ENCODE data around the gene CMTM6. TPM values are rescaled to one million over a fixed set of nuclear protein-coding genes. Genes with fewer than 3 reads are reported as not detected.
"Not testable (repeated sequence)": the region's sequence is repeated elsewhere in the genome, so short reads cannot be mapped to it uniquely, and the experiment has no call there.

Gene CMTM6
- total and polyA plus RNA-seq, 7 donors = 3.7 to 8.0 (median 5.5) TPM

DNA sequence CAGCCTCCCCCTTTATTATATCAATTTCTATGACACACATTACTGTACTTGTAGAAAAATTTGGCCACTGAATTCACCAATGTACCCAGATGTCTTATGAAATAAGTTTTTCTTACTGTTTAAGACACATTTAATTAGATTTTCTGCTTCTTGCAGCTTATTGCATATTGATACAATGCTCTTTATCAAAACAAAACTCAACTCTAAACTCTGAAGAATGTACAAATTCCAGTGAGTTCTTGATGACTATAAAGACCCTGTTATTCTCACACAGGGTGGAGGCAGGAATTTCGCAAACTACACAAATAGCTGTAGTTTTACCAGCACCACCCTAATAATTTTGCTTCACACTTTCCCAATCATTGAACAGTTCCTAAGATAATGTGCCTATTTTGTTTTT, 22.0 kb downstream of the CMTM6 start:
- no peak overlapping the region for H3K4me3 ChIP-seq
- no peak for DNase-seq
- 97 to 99% (median 98%) methylated on average over 1 of the region's 1 CpG for WGBS, 3 donors
- no peaks in the 10 kb centered on the region for H3K27me3 ChIP-seq (ENCODE audit: insufficient read depth in 3 of 3, low read length in 2 of 3)
- H3K9me3 ChIP-seq = no peaks in the 10 kb centered on the region
- TF ChIP-seq, protein P1, sequence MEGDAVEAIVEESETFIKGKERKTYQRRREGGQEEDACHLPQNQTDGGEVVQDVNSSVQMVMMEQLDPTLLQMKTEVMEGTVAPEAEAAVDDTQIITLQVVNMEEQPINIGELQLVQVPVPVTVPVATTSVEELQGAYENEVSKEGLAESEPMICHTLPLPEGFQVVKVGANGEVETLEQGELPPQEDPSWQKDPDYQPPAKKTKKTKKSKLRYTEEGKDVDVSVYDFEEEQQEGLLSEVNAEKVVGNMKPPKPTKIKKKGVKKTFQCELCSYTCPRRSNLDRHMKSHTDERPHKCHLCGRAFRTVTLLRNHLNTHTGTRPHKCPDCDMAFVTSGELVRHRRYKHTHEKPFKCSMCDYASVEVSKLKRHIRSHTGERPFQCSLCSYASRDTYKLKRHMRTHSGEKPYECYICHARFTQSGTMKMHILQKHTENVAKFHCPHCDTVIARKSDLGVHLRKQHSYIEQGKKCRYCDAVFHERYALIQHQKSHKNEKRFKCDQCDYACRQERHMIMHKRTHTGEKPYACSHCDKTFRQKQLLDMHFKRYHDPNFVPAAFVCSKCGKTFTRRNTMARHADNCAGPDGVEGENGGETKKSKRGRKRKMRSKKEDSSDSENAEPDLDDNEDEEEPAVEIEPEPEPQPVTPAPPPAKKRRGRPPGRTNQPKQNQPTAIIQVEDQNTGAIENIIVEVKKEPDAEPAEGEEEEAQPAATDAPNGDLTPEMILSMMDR (IDR thresholded peaks at IDR 0.05) = no peak
- H3K27ac ChIP-seq = no peak overlapping the region
- intact Hi-C loops (cut with DNase I) = no loop called here
- H3K36me3 ChIP-seq (ENCODE audit: insufficient read depth in 1 of 2, low read depth in 1 of 2) = peaks cover 0 to 30% of the 10 kb centered on the region in 2 donors
- ATAC-seq = no peak
- H3K4me1 ChIP-seq = no peaks in the 10 kb centered on the region

DNA sequence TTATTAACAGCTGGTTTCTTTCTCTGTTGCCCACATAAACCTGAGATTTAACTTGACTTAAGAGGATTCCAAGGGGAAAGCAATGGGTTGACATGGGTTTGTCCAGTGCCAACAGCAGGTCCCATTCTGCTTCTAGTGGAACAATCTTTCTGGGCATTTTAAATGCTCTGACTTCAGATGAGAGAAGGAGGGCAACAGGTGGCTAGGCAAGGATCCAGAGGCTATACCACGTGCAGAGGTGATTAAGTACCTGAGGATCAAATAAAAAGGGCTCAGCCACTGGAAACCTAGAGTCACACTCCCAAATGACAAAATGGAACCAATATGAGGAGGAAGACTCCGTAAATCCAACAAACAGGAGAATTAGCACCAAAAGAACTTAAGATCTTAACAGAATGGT, 28.5 kb downstream of the CMTM6 start:
- ATAC-seq = no peak
- intact Hi-C loops (cut with DNase I) = no loop called here
- 62 to 73% (median 72%) methylated on average over 2 of the region's 2 CpGs for WGBS, 3 donors

DNA sequence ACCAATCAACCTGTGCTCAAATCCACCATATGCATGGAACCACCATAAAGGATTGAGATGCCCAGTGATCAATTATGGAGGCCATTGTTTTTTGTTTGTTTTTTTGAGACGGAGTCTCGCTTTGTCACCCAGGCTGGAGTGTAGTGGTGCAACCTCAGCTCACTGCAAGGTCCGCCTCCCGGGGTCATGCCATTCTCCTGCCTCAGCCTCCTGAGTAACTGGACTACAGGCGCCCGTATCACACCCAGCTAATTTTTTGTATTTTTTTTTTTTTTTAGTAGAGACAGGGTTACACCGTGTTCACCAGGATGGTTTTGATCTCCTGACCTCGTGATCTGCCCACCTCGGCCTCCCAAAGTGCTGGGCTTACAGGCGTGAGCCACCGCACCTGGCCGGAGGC, 30.5 kb downstream of the CMTM6 start:
- H3K27me3 ChIP-seq (ENCODE audit: insufficient read depth in 3 of 3, low read length in 2 of 3); H3K27ac ChIP-seq; intact Hi-C loops (cut with DNase I); H3K36me3 ChIP-seq (ENCODE audit: insufficient read depth in 1 of 2, low read depth in 1 of 2); DNase-seq; H3K4me3 ChIP-seq; H3K9me3 ChIP-seq; H3K4me1 ChIP-seq; ATAC-seq: not testable (repeated sequence)
- 93 to 95% (median 94%) methylated on average over 12 of the region's 12 CpGs for WGBS, 3 donors

More for the DNA sequence above, 28.5 kb downstream of the CMTM6 start:
- Histone ChIP-seq H3K4me1 (no peaks in the 10 kb centered on the region), H3K4me3 (no peak overlapping the region), H3K27ac (no peak overlapping the region), H3K27me3 (ENCODE audit: insufficient read depth in 3 of 3, low read length in 2 of 3) (no peaks in the 10 kb centered on the region), H3K36me3 (ENCODE audit: insufficient read depth in 1 of 2, low read depth in 1 of 2) (peaks cover 0 to 9% of the 10 kb centered on the region in 2 donors), H3K9me3 (no peaks in the 10 kb centered on the region)
- TF ChIP-seq, protein P1 (IDR thresholded peaks at IDR 0.05) = no peak
- DNase-seq = no peak

DNA sequence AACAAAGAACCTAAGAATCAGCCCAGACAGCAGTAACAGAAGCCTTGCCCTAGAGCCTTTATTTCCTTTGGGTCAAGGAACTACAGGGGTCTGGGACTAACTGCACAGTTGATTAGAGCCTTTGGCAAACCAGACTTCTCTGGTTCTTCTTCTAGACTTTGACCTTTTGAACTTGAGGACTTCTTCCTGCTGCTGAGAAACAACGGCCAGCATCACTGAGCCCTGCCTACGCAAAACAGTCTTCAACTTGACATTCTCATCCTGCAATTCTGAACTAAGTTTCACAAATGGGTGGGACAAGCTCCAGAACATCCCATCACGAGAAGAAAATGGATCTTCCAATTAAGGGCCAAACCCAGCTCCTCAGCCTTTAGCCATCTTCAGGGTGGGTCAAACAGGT, 31.4 kb downstream of the CMTM6 start:
- 87 to 94% (median 92%) methylated on average over 3 of the region's 3 CpGs for WGBS, 3 donors
- peaks cover 0 to 5% of the 10 kb centered on the region in 2 donors for H3K36me3 ChIP-seq (ENCODE audit: insufficient read depth in 1 of 2, low read depth in 1 of 2)
- H3K4me3 ChIP-seq = no peak overlapping the region
- no peak for ATAC-seq
- no peaks in the 10 kb centered on the region for H3K27me3 ChIP-seq (ENCODE audit: insufficient read depth in 3 of 3, low read length in 2 of 3)
- intact Hi-C loops (cut with DNase I) = no loop called here
- H3K27ac ChIP-seq = no peak overlapping the region
- no peak for DNase-seq
- H3K9me3 ChIP-seq = no peaks in the 10 kb centered on the region
- H3K4me1 ChIP-seq = no peaks in the 10 kb centered on the region
- TF ChIP-seq, protein P1 (IDR thresholded peaks at IDR 0.05) = no peak

DNA sequence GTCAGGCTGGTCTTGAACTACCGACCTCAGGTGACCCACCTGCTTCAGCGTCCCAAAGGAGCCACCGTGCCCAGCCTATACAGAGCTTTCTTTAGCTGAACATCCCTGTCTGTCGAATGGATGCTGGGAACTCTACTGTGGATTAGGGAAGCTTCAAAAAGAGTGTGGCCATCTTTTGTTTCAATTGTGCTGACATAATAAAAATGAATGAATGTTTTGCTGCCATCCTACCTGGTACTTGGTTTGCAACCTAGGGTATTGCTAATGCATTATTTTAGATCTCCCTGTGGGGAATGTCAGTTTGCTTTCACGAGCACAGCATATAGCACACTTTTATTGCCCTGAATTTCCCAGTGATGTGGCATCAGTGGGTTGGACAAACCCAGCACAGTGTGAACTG, 32.3 kb downstream of the CMTM6 start:
- no peaks in the 10 kb centered on the region for H3K27me3 ChIP-seq (ENCODE audit: insufficient read depth in 3 of 3, low read length in 2 of 3)
- DNase-seq (no peak), ATAC-seq (no peak)
- H3K36me3 ChIP-seq (ENCODE audit: insufficient read depth in 1 of 2, low read depth in 1 of 2) = peaks cover 0 to 3% of the 10 kb centered on the region in 2 donors
- TF ChIP-seq, protein P1 (IDR thresholded peaks at IDR 0.05) = no peak
- intact Hi-C loops (cut with DNase I) = no loop called here
- no peaks in the 10 kb centered on the region for H3K9me3 ChIP-seq
- no peak overlapping the region for H3K27ac ChIP-seq
- 96 to 98% (median 97%) methylated on average over 5 of the region's 5 CpGs for WGBS, 3 donors
- H3K4me1 ChIP-seq = no peaks in the 10 kb centered on the region
- no peak overlapping the region for H3K4me3 ChIP-seq
